Smooth muscle cell of trachea (primary cell): ENCODE data around the gene IQCH. TPM values are rescaled to one million over a fixed set of nuclear protein-coding genes. Genes with fewer than 3 reads are reported as not detected.

ENCODE experiments used
- total RNA-seq: library from RNA; depleted of rRNA; stranded (reverse); fragments of >200 nt; gene quantifications from 2 replicates; pipeline ENCODE4 v1.2.1, GENCODE V29; 2014

IQCH gene
- 4.5 and 8.7 TPM in 2 replicates for total RNA-seq

GRCh38 chr15:67254238-67255175 is at the start of gene IQCH, which contains the start of gene AAGAB:
Gene IQCH (plus strand): TSS chr15:67254786. CDS start chr15:67254897, 111 bp downstream.
Gene AAGAB (minus strand): TSS chr15:67254661. CDS start chr15:67254631, 30 bp downstream.

DNA sequence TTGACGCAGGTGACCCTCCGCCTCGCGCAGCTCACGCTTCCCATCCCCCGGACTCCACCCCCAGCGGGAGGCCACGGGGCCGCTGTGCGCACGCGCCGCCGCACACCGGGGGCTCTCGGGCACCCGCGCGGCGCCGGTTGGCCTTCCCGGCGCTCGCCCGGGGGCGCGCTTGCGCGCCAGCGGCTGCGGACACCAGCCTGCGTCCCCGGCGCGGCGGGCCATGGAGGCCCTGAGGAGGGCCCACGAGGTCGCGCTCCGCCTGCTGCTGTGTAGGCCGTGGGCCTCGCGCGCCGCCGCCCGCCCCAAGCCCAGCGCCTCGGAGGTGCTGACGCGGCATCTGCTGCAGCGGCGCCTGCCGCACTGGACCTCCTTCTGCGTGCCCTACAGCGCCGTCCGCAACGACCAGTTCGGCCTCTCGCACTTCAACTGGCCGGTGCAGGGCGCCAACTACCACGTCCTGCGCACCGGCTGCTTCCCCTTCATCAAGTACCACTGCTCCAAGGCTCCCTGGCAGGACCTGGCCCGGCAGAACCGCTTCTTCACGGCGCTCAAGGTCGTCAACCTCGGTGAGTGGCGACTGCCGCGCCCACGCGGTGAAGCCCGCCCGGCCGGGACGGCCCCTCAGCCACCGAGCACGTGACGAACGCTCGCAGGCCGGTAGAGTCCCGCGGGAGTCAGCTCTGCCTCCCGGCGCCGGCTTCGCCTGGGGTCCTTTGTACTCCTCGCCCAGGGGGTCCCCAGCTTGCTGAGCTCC is 266.6 kb downstream of the IQCH start, which contains the start of gene C15orf61:
Gene C15orf61 (plus strand): TSS at position 103 of the 754 bp plus-strand sequence. CDS start 118 bp downstream, at position 221.

GRCh38 chr15:67542420-67543347 is 288.1 kb downstream of the IQCH start, which contains the start of gene MAP2K5:
Gene MAP2K5 (plus strand): TSS chr15:67542703. CDS start chr15:67543336, 633 bp downstream.

Other genes starting within 250 kb of the IQCH start
- 54.4 and 59.4 TPM in 2 replicates for gene SMAD3, start 189.2 kb upstream of the IQCH start, total RNA-seq
- gene AAGAB, start 125 bp upstream of the IQCH start, total RNA-seq, result 59.5 and 67.5 TPM in 2 replicates